Right ventricle myocardium superior (tissue), 1 donor: ENCODE results near the gene UBE3D. TPM values are rescaled to one million over a fixed set of nuclear protein-coding genes. Genes with fewer than 3 reads are reported as not detected.

Source experiments
- ATAC-seq: fragments of 200-7000 bp; cut with Tn5 transposase; one replicate; pipeline ENCODE4 v1.9.1; 2020; ENCODE audit warnings: mild to moderate bottlenecking; ENCODE audit not compliant: poor library complexity
- DNase-seq: peaks from one replicate; pipeline ENCODE4 v3.0.0-alpha.2; 2020
- intact Hi-C: fragments of 100-400 bp; cut with DNase I; formaldehyde crosslinking; loops from one replicate; pipeline ENCODE4 v1.11.2; 2022
- long read RNA-seq: library from polyadenylated mRNA; unstranded; transcript quantifications from one replicate; pipeline ENCODE4 v2.0.0, GENCODE V29; 2021
- total RNA-seq: library from RNA; stranded (reverse); fragmentation: NEBNext Ultra II Directional; extraction: Animal tissue kit (Norgen Biotek cat#: 25700); gene quantifications from one replicate; pipeline ENCODE4 v1.2.1, GENCODE V29; 2021
- donor health status: DM: no; HTN: yes; CAD: no; lungs with severe emphysema.

UBE3D gene, protein sequence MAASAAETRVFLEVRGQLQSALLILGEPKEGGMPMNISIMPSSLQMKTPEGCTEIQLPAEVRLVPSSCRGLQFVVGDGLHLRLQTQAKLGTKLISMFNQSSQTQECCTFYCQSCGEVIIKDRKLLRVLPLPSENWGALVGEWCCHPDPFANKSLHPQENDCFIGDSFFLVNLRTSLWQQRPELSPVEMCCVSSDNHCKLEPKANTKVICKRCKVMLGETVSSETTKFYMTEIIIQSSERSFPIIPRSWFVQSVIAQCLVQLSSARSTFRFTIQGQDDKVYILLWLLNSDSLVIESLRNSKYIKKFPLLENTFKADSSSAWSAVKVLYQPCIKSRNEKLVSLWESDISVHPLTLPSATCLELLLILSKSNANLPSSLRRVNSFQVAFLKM
- 2.7 TPM for total RNA-seq
- long read RNA-seq, transcript UBE3D-203 (10 exons, 1,917 nt), result major isoform, 5 of 7 reads
- long read RNA-seq, partial matches to known transcripts, result 0 of 7 reads
- long read RNA-seq, other reads (novel, unspliced or antisense), result 2 of 7 reads

DNA sequence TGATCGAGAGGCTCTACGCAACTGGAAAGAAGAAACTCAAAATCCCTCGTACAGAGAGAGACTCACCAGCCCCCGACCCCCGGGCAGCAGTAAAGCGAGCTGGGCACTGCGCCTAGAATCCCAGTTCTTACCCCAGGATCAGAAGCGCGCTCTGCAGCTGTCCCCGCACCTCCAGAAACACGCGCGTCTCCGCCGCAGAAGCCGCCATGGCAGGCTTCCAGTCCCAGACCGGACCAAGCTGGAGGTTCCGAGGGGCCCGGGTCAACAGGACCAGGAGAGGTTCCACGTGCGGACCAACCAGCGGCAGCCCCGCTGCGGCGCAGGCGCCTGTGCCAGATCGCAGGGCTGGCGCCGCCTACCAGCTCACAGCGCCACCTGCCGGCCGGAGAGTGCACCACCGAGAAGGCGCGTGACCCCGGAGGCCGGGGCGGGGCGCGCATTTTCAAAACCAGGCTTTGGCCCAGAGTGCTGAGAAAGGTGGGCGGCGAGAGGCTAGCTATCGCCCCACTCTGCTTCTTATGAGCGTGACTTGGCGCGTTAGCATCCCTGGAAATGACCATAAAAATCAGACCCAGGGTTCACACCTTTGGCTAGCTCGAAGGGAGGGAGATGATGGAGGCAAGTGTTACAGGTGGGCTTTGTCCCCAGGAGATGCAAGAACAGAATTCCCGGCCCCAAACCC is at the start of gene UBE3D:
UBE3D (minus strand) TSS at position 331 of the 682 bp plus-strand sequence; CDS start at position 208, 123 bp downstream.
- intact Hi-C loops, result loop anchor here (5.0 kb wide), 1 partner anchor 152 kb away; no protein-coding TSS in a partner anchor
- peak; percentile 95 for DNase-seq
- peak; percentile 88 for ATAC-seq

DNA sequence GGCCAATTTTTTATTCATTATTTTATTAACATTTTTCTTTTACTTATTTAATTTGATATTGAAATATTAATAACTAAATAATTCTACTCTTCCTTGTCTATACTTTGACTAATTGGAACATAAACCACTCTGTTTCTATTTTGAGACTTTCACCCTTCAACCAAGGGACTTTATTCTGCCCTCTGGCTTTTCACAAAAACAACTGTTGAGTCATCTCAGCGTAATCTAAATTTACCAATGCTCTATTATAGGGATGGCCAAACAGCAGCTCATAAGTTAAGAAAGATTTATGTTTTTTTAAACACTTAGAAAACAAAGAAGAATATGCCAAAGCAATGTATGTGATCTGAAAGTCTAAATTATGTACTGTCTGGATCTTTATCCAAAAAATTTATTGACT is 48.5 kb upstream of the UBE3D start:
- intact Hi-C loops, result no loop called here
- ATAC-seq, result peak; percentile 53
- no peak for DNase-seq

DNA sequence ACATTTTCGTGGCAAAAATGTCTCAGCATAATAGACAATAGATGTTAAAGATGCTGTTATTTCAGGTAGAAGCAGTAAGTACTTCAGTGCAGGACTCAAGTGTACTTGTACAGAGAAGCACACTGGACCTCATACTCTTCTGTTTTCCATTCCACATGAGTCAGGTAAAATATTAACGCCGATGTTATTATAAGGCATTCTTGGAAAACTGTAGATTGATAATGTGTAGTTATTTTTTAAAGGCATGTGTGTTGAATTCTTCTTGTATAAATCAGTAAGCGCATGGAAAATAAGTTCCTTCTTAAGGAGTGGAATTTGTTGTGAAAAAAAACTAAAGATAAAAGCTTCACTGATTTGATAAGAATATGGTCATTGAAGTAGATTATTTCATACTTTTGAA is 47.6 kb upstream of the UBE3D start:
- ATAC-seq (no peak), DNase-seq (no peak)
- intact Hi-C loops, result no loop called here

DNA sequence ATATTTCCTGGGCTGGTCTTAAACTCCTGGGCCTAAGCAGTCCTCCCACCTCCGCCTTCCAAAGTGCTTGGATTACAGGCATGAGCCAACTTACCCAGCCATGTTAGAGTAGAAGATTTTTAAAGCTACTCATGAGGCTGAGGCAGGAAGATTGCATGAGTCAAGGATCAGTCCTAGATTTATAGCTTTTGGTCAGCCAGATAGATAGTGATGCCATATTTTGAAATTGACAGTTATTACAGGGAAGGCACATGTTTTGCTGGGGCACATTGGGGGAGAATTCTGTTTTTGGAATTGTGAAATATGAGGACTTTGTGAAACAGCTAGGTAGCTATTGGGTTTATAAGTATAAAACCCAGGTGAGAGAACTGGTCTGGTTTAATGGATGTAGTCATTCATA is 42.7 kb upstream of the UBE3D start:
- no peak for ATAC-seq
- intact Hi-C loops, result no loop called here

DNA sequence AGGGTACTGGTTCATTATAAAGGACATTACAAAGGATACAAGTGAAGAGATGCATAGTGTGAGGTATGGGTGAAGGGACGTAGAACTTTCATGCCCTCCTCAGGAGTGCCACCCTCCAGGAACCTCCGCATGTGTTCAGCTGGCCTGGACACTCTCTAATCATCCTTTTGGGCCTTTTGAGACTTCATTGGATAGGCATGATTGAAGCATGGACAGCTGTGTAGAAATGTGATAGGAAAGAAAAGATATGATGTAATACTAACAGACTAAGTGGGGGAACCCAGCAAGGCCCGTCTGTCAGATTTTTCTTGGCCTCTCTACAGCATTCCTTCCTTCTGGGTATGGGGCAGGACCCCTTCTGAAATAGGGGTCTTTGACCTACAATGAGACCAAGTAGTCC is 32.9 kb upstream of the UBE3D start:
- DNase-seq (no peak), ATAC-seq (no peak)
- intact Hi-C loops, result no loop called here

More for the DNA sequence above, 42.7 kb upstream of the UBE3D start:
- no peak for DNase-seq

DNA sequence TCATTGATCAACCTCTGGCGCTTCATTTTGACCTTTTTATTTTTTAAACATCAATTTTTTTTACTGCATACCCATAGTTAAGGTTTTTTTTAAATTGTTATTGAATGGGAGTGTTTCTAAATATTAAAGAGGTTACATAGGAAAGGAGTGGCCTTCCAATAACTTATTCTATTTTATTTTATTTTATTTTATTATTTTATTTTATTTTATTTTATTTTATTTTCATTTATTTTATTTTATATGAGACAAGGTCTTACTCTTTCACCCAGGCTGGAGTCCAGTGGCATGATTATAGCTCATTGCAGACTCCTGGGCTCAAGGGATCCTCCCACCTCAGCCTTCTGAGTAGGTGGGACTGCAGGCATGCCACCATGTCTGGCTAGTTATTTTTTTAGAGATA is 32.0 kb upstream of the UBE3D start:
- no peak for ATAC-seq
- no peak for DNase-seq
- intact Hi-C loops, result no loop called here

DNA sequence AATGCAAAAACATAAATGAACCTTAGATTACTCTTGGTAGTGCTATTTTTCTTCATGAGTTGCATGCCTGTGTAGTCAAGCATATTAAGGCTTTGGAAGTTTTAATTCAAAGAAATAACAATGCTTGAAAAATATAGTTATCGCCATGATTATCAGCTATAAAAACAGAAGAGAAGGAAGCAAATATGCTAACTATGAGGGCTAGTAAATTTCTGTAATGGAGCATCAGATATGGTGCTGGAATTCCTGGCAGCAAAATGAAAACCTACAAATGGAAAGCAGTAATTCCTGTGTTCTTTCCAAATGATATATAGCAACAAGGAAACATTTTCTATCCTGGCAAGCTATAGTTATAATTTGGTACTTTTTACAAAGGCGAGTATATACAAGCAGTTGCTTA is 31.6 kb upstream of the UBE3D start:
- ATAC-seq, result no peak
- DNase-seq, result no peak
- intact Hi-C loops, result no loop called here

DNA sequence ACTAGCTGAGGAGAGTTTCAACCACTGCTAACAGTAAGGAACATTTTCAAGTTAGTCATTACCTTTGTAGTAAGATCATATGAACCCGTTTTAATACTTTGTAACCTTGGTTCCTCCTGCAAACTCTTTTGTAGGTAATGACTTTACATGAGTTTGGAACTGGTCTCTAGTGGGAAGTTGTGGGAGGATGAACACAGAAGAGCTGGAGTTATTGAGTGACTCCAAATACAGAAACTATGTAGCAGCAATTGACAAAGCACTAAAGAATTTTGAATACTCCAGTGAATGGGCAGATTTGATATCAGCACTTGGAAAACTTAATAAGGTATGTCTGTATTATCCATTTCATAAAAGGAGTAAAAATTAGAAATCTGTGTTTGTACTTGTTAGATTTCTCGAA is 31.1 kb upstream of the UBE3D start:
- intact Hi-C loops, result no loop called here
- ATAC-seq, result no peak
- no peak for DNase-seq

DNA sequence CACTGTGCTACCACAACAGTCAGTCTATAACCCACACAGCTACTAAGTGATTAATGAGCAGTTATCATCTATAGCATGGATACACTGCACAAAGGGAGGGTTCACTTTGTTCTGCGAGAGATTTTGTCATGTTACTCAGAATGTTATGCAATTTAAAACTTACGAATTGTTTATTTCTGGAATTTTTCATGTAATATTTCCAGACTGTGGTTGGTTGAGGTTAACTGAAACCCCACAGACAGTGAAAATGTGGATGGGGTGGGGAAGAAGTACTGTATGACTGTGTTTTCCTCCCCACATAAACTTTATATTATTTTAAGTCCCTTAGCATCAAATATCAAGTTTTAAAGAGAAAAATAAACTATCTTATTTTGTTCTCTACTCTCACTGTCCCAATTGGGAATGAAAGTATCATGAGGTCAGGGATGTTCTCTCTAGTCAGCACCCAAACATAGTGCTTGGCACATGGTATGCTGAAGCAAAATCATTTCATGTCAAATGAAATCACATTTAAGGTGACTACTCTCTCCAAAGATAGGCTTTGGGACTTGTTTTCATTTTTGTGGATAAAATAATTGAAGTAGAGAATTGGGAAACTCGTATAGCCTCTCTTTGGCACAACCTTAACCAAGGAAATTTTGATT is 27.2 kb upstream of the UBE3D start:
- no peak for DNase-seq
- intact Hi-C loops, result no loop called here
- no peak for ATAC-seq

DNA sequence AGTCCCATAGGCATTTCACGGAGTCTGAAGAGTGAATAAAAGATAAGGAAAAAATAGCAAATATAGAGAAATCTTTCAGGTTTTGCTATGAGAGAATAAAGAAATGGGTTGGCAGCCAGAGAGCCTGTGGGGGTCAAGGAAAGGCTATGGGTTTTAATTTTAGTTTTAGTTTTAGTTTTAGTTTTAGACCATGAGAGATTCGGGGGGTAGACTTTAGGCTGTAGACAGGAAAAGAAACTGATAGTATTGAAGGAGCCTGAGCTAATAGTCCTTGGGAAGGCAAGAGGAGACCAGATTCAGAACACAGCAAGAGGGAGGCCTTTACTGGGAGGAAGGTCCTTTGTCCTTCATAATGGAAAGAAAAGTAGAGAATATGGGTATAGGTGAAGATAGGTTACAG is 21.1 kb upstream of the UBE3D start:
- intact Hi-C loops, result no loop called here
- no peak for ATAC-seq
- no peak for DNase-seq

DNA sequence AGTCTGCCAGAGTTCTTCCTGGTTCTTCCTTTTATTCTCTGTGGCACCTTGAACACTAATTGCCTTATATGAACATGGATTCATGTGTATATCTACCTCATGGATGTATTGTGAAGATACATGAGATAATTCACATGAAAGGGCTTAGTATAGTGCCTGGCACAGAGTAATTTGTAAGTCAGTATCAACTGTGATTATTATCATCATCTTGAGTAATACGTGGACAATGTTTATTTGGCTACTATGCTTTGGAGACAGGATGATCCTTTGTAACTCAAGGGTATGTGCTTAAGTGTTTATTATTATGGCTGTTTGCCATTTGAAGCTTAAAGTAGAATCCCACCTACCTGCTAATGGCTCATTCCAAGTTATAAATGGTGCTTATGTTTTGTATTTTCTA is 17.8 kb upstream of the UBE3D start:
- DNase-seq (no peak), ATAC-seq (no peak)
- intact Hi-C loops, result no loop called here

DNA sequence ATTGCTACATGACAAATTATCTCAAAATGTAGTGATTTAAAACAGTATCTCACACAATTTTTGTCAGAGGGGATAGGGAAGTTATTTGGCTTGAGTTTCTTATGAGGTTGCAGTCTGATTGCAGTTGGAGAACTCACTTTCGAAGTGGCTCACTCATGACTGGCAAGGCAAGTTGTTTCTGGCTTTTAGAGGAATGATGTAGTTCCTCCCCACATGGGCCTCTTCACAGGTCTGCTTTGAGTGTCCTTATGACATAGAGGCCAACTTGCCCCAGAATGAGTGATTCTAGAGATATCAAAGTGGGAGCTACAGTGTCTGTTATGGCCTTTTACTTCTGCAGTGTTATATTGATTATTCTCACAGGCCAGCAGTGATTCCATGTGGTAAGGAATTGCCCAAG is 8.0 kb upstream of the UBE3D start:
- ATAC-seq (no peak), DNase-seq (no peak)
- intact Hi-C loops, result no loop called here

DNA sequence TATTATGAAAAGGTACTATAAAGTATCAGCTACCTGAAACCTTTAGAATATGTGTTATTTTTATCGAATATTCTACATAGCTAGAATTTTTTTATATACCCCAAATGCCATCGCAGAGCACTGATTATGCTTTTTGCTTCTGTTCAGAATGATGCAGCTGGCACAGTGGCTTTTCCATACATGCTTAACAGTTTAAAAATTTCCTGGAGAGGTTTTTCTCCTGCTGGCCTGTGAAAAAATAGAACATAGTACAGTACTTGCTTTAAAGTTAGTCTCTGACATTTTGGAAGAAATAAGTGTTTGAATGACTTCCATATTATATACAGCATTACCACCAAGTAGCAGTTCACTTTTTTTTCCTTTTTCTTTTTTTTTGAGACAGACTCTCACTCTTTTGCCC is 7.1 kb upstream of the UBE3D start:
- DNase-seq (no peak), ATAC-seq (no peak)
- intact Hi-C loops, result no loop called here

DNA sequence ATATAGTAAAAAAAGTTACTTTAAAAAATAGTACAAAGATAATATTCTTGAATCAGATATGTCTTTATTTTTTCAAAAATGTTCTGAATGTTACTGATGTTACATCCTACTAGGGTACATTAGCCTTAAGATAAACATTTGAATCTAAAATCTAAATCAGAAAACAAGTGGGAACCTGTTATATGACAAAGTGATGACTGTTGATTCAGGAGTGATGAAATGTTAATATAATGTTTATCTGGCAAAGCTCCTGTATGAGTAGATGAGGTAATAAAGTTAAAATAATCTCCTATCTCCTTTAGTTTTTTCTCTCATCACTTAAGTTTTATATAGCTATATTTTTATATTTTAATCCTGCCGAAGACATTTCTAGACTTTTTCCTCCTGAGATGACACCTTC is 6.1 kb upstream of the UBE3D start:
- DNase-seq (no peak), ATAC-seq (no peak)
- intact Hi-C loops, result no loop called here

DNA sequence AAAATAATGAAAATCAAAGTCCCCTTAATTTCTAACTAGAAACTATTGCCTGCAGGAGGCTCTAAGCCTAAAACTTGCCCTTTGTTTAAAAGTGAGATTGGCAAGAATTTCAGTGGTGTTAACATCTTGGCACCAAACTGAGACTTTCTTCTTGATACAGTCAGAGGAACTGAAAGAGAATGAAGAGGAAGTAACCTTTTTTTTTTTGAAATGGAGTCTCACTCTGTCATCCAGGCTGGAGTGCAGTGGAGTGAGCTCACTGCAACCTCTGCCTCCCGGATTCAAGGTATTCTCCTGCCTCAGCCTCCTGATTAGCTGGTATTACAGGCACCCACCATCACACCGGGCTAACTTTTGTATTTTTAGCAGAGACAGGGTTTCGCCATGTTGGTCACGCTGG is 5.4 kb upstream of the UBE3D start:
- intact Hi-C loops, result no loop called here
- DNase-seq (no peak), ATAC-seq (no peak)

DNA sequence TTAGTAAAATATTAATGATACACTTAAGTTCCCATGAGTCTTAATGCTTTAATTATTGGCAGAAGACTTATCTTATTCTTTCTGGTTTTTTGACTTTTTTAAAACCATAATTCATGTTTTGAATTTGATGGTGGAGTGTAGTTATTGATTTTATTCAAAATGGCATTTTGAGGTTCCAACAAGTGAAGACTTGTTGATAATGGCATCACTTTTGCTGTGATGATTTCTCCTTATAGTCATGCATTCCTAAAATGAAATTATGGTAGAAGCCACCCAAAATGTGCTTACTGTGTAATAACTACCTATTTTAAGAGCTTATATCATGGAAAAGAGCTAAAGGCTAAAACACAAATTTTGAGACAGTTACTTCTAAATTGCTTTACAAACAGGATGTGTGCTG is 4.0 kb upstream of the UBE3D start:
- ATAC-seq (no peak), DNase-seq (no peak)
- intact Hi-C loops, result loop anchor here (5.0 kb wide), 1 partner anchor 148 kb away; no protein-coding TSS in a partner anchor

DNA sequence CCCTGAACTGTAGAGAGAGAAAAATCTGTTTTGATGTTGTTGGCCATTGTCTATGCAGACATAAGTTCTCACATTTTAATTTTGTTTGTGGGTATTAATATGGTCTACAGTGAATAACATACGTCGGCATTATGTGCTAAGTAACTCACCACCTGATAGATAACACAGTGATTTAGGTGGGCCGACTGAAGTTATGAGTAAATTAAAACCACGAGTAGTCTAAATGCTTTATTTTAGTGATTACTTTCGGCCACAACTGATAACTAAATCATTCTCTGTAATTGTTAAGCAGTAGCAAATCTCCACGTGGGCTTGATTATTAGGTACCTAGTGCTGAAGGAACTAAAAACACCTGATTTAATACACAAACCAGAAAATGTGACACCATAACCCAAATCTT is 3.0 kb upstream of the UBE3D start:
- ATAC-seq (no peak), DNase-seq (no peak)
- intact Hi-C loops, result loop anchor here (5.0 kb wide), 1 partner anchor 149 kb away; no protein-coding TSS in a partner anchor

DNA sequence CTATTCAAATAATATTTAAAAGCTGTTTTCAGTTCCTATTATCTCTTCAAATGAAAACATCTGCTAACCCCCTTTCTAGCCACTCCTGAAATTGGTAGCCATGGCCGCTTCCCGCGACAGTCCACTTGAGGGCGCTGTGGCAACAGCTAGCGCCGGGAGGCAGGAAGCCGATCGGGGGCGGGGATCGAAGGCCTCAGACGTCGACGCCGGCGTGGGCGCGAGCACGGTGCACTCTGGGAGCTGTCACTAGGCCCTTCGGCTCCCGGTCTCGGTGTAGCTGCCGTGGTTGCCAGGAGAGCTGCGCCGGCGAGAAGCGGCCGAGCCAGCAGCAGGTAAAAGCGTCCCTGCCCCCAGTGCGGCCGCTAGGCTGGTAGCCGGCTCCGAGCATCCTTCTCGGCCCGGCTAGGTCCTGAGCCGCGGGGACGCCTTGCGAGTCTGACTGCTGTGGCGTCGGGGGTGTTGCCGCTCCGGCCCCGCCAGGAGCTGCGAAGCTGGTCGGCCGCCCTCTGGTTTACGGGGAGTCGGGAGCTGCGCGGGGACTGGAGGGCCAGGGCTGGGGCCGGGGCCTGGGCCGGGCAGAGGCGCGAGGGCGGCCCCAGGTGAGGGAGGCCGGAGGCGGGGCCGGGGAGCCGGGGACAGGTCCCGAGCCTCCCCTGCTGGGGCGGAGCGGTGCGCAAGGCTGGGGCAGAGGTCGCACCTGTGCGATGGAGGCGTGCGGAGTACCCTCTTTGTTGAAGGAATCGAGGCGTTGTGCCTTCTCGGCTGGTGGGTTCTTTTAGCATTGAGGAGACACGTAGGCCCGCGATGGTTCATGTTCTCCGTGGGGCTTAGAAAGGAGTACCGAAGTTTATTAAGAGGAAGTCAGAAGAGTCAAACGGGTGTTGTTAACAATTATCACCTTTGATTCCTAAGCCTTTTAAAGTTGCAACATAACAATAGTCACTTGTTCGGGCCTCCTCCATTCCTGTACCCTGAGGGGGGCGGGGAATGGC is 2.1 kb upstream of the UBE3D start, which contains the start of gene DOP1A:
DOP1A (plus strand) TSS at position 224 of the 992 bp plus-strand sequence. CDS start 29,307 bp downstream, outside the sequence.
- ATAC-seq (peak; percentile 97), DNase-seq (peak; percentile 98)
- intact Hi-C loops, result loop anchor here (5.0 kb wide), 1 partner anchor 150 kb away; no protein-coding TSS in a partner anchor
